GM18526 (cell line): ENCODE data around the gene SSBP3.

Experiments used
- POLR2A ChIP-seq: IDR thresholded peaks from 3 replicates; pipeline ENCODE4 v1.6.1; 2011; ENCODE audit not compliant: insufficient read length; ENCODE audit errors: extremely low read depth

Gene SSBP3

GRCh38 chr1:54220004-54220811 lies 186.0 kb downstream of the SSBP3 start:
- no peak for TF ChIP-seq POLR2A

- no peak for TF ChIP-seq POLR2A
Measured at GRCh38 chr1:54219688-54220003, 186.5 kb downstream of the SSBP3 start.

GRCh38 chr1:54218883-54219687 lies 187.1 kb downstream of the SSBP3 start:
- no peak for TF ChIP-seq POLR2A

GRCh38 chr1:54215523-54215922 lies 190.7 kb downstream of the SSBP3 start:
- no peak for TF ChIP-seq POLR2A

- TF ChIP-seq POLR2A, result no peak
Measured at GRCh38 chr1:54212872-54213271, 193.3 kb downstream of the SSBP3 start.

- TF ChIP-seq POLR2A, result no peak
Measured at GRCh38 chr1:54207287-54207686, 198.9 kb downstream of the SSBP3 start.

GRCh38 chr1:54204199-54204598 lies 202.0 kb downstream of the SSBP3 start:
- no peak for TF ChIP-seq POLR2A

- TF ChIP-seq POLR2A, result no peak
Measured at GRCh38 chr1:54200519-54200997, 205.6 kb downstream of the SSBP3 start.

- TF ChIP-seq POLR2A, result peak; percentile 88
Measured at GRCh38 chr1:54199765-54200518, 206.3 kb downstream of the SSBP3 start, which contains the start of the genes CYB5RL and MRPL37. TSS of gene CYB5RL (minus strand) at chr1:54200030. CDS start at chr1:54195616, 4,414 bp downstream. TSS of gene MRPL37 (plus strand) at chr1:54200167. CDS start at chr1:54200244, 77 bp downstream.

- no peak for TF ChIP-seq POLR2A
Measured at GRCh38 chr1:54199151-54199764, 206.9 kb downstream of the SSBP3 start.

GRCh38 chr1:54193453-54193852 lies 212.7 kb downstream of the SSBP3 start:
- TF ChIP-seq POLR2A, result no peak

- TF ChIP-seq POLR2A, result no peak
Measured at GRCh38 chr1:54191525-54191924, 214.7 kb downstream of the SSBP3 start.

- no peak for TF ChIP-seq POLR2A
Measured at GRCh38 chr1:54190526-54190925, 215.7 kb downstream of the SSBP3 start.

GRCh38 chr1:54188291-54188690 lies 217.9 kb downstream of the SSBP3 start:
- TF ChIP-seq POLR2A, result no peak

- no peak for TF ChIP-seq POLR2A
Measured at GRCh38 chr1:54186056-54186455, 220.1 kb downstream of the SSBP3 start.

GRCh38 chr1:54180701-54181360 lies 225.4 kb downstream of the SSBP3 start:
- TF ChIP-seq POLR2A, result no peak
